ENCODE data around the gene TGFBR3. TPM values are rescaled to one million over a fixed set of nuclear protein-coding genes. Genes with fewer than 3 reads are reported as not detected.

The TGFBR3 gene
- total RNA-seq, 1 donor from 2014 or later = 8.9 TPM

DNA sequence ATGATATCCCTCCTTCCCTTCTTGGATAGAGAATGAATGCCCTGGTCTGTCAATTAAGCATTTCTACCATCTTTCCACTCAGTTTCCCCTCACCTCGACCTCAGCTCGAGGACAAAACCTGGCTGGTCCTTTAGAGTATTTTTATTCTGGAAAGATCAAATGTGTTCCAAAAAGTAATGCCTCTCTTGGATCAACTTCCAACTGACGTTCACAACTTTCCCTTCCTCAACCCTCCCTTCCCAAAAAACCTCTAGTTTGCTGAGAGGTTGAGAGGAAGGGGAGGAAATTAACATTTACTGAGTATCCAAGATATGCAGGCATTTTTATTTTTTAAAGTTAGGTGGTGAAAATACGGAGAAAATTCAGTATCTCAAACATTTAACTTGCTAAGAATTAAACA, 182.9 kb downstream of the TGFBR3 start:
- no peaks in the 10 kb centered on the region for H3K9me3 Mint-ChIP-seq
- intact Hi-C loops (cut with micrococcal nuclease) = no loop called here
- H3K4me3 Mint-ChIP-seq = no peak overlapping the region
- no peak for DNase-seq (ENCODE audit: low spot score)
- peaks cover 41% of the 10 kb centered on the region for H3K36me3 Mint-ChIP-seq (ENCODE audit: low read depth)
- no peak overlapping the region for H3K27ac Mint-ChIP-seq
- peaks cover 1% of the 10 kb centered on the region for H3K27me3 Mint-ChIP-seq (ENCODE audit: insufficient read depth)
- H3K4me1 Mint-ChIP-seq (ENCODE audit: low read depth) = peaks cover 34% of the 10 kb centered on the region

DNA sequence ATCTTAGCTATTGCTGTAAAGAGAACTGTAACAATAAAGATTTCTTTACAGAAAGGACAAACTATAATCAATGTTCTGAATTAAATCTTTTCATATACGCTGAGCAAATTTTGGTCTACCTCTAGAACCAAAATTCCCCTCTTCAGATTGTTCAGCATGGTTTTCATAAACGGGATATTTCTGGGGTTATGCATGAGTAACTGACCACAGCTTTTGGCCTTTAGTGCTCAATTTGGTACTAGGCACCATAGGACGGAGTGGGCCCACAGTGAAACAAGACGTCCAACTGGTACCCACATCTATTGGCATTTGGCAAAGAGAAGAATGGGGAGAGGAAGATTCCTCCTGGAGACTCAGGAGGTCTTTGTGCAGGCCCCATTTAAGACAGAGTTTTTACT, 184.5 kb downstream of the TGFBR3 start:
- Mint-ChIP-seq H3K27ac (no peak overlapping the region), H3K4me3 (no peak overlapping the region), H3K9me3 (no peaks in the 10 kb centered on the region), H3K27me3 (ENCODE audit: insufficient read depth) (peaks cover 1% of the 10 kb centered on the region), H3K36me3 (ENCODE audit: low read depth) (peaks cover 36% of the 10 kb centered on the region), H3K4me1 (ENCODE audit: low read depth) (peaks cover 34% of the 10 kb centered on the region)
- DNase-seq (ENCODE audit: low spot score) = no peak
- intact Hi-C loops (cut with micrococcal nuclease) = no loop called here

DNA sequence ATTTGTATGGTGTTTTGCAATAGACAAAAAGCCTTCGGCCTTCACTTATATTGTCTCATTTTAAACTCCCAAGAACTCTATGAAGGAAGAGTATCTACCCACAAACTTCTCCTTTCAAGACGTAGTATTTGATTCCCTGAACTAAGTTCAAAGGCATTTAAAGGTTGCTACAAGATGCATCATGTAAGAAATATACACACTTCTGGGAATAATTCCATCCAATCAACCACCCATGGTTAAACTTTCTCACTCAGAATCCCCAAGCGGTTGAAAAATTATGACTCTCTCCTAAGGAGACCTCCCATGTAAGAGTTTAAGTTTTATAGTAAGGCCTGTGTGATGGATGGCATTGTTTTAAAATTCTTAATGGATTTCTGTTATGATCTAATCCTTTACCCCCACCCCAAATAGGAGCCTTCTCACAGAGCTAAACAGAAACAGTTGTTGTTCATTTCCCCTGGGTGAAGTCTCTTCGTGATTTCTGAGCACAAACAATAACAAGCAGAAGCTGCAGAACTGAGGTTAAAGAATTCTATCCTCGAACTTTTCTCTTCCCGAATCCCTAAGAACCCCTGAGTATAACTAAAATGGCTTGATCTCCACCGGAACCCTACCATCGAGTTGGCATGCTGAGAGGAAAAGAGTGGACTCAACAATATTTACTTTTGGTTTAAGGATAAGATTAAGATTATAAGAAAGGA, 185.0 kb downstream of the TGFBR3 start:
- no peak for DNase-seq (ENCODE audit: low spot score)
- no peak overlapping the region for H3K4me3 Mint-ChIP-seq
- peaks cover 39% of the 10 kb centered on the region for H3K4me1 Mint-ChIP-seq (ENCODE audit: low read depth)
- no peak overlapping the region for H3K27ac Mint-ChIP-seq
- intact Hi-C loops (cut with micrococcal nuclease) = no loop called here
- peaks cover 1% of the 10 kb centered on the region for H3K27me3 Mint-ChIP-seq (ENCODE audit: insufficient read depth)
- no peaks in the 10 kb centered on the region for H3K9me3 Mint-ChIP-seq
- H3K36me3 Mint-ChIP-seq (ENCODE audit: low read depth) = peaks cover 41% of the 10 kb centered on the region

DNA sequence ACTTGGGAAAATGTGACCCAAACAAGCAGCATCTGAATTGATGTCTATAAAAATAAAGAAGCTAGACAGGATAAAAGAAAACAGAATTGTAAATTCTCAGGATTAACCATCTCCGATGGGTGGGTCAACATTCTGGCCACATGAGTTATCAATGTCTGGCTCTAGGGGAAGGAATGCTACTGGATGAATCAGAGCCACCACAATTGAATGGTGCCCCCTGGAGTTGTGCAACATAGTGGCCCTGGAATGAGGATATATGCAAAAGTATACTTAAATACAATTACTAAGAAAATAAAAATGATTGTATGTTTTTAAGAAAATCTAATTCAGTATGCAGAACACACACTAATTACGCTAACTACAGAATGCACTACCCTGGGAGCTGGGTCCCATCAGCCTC, 185.6 kb downstream of the TGFBR3 start:
- Mint-ChIP-seq H3K27me3 (ENCODE audit: insufficient read depth) (peaks cover 1% of the 10 kb centered on the region), H3K36me3 (ENCODE audit: low read depth) (peaks cover 45% of the 10 kb centered on the region), H3K9me3 (no peaks in the 10 kb centered on the region), H3K4me1 (ENCODE audit: low read depth) (peaks cover 41% of the 10 kb centered on the region), H3K4me3 (no peak overlapping the region), H3K27ac (no peak overlapping the region)
- intact Hi-C loops (cut with micrococcal nuclease) = no loop called here
- no peak for DNase-seq (ENCODE audit: low spot score)

DNA sequence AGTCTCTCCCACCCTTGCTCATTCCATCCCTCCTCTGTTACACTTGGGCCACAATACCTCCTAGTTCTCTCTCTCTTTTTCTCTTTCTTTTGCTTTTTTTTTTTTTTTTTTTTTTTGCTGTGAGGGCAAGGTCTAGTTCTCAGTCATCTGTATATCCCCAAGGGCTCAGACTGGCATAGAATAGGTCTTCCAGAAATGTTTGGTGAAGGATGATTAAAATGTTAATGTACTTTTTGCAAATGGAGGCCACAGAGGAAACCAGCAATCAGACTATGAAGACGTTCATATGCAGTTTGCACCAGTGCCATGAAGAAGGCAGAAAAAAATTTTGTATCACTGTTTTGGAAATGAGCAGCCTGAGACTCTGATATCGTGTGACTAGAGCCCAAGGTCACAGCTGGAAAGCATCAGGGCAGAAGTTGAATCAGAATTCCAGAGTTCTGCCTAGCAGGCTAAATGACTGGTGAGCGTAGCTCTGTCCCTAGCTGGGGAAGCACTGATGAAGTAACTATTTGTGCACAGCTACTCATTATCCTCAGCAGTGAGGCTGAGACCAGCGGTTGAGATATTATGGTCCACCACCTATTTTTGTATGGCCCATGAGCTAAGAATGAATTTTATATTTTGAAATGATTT, 186.5 kb downstream of the TGFBR3 start:
- H3K36me3 Mint-ChIP-seq (ENCODE audit: low read depth) = peaks cover 46% of the 10 kb centered on the region
- H3K27me3 Mint-ChIP-seq (ENCODE audit: insufficient read depth) = peaks cover 1% of the 10 kb centered on the region
- peaks cover 41% of the 10 kb centered on the region for H3K4me1 Mint-ChIP-seq (ENCODE audit: low read depth)
- H3K4me3 Mint-ChIP-seq = no peak overlapping the region
- DNase-seq (ENCODE audit: low spot score) = no peak
- no peaks in the 10 kb centered on the region for H3K9me3 Mint-ChIP-seq
- intact Hi-C loops (cut with micrococcal nuclease) = loop anchor here (5.0 kb wide), 1 partner anchor 177 kb away; no protein-coding TSS in a partner anchor
- H3K27ac Mint-ChIP-seq = peak overlapping the region; percentile 19

DNA sequence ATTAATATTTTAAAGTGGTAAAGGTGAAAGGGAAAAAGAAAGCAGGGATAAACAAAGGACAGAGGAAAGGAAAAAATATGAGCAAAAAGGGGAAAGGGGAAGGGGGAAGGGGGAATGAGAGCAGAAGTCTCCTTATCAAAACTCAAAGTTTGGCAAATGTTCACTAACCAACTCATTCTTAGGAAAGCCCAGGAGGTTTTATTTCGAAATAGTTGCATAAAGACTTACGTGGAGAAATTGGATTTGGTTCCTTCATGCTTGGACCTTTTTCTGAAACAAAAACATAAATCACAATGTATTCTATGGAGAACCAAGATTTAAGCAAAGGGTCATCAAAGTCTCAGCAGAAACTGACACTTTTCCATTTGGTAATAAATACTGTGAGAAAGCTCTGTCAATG, 188.1 kb downstream of the TGFBR3 start:
- H3K9me3 Mint-ChIP-seq = no peaks in the 10 kb centered on the region
- intact Hi-C loops (cut with micrococcal nuclease) = loop anchor here (1.0 to 5.0 kb wide), 8 partner anchors 15 to 179 kb away; no protein-coding TSS in a partner anchor
- peaks cover 1% of the 10 kb centered on the region for H3K27me3 Mint-ChIP-seq (ENCODE audit: insufficient read depth)
- H3K27ac Mint-ChIP-seq = peak overlapping the region; percentile 86
- no peak for DNase-seq (ENCODE audit: low spot score)
- peaks cover 41% of the 10 kb centered on the region for H3K36me3 Mint-ChIP-seq (ENCODE audit: low read depth)
- peak overlapping the region; percentile 72 for H3K4me3 Mint-ChIP-seq
- peaks cover 41% of the 10 kb centered on the region for H3K4me1 Mint-ChIP-seq (ENCODE audit: low read depth)

DNA sequence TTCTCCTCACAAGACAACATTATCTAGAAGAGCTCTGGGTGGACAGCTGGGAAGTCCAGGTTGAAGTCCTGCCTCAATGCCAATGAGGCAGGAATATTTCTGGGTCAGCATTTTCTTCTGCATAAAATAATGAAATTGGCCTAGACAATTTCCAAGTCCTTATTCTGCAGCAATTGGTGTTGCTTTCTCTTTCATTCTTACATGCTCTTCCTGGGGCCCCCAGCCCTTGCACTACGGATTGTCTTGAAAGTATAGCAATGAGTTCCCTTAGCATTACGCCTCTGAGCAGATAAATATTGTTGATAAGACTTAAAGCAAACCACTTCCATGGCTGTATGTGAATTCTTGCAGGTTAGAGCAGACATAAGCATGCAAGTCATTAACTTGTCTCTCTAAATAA, 188.5 kb downstream of the TGFBR3 start:
- H3K4me1 Mint-ChIP-seq (ENCODE audit: low read depth) = peaks cover 41% of the 10 kb centered on the region
- H3K4me3 Mint-ChIP-seq = peak overlapping the region; percentile 72
- H3K27me3 Mint-ChIP-seq (ENCODE audit: insufficient read depth) = peaks cover 1% of the 10 kb centered on the region
- H3K9me3 Mint-ChIP-seq = no peaks in the 10 kb centered on the region
- peak overlapping the region; percentile 86 for H3K27ac Mint-ChIP-seq
- DNase-seq (ENCODE audit: low spot score) = peak; percentile 69
- intact Hi-C loops (cut with micrococcal nuclease) = loop anchor here (1.0 to 5.0 kb wide), 8 partner anchors 16 to 180 kb away; no protein-coding TSS in a partner anchor
- H3K36me3 Mint-ChIP-seq (ENCODE audit: low read depth) = peaks cover 45% of the 10 kb centered on the region

DNA sequence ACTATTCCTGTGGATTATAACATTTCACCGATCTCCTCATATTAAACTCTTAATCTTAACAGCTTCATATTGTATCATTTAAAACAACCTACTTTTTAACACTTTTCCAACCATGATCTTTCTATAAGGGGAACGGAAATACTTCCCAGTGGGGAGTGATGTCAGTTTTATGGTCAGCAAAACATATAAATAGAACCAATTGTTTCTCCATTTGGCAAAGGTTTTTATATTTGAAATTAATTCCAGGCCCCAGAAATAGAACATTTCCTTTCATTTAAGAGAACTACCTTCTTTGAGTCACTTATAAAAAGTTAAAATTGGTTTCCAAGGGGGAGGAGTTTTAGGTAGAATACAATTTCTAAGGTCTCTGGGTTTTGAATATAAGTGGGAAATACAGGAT, 189.6 kb downstream of the TGFBR3 start:
- Mint-ChIP-seq H3K27me3 (ENCODE audit: insufficient read depth) (no peaks in the 10 kb centered on the region), H3K27ac (no peak overlapping the region), H3K36me3 (ENCODE audit: low read depth) (peaks cover 48% of the 10 kb centered on the region), H3K4me1 (ENCODE audit: low read depth) (peaks cover 41% of the 10 kb centered on the region), H3K9me3 (no peaks in the 10 kb centered on the region), H3K4me3 (peak overlapping the region; percentile 72)
- no peak for DNase-seq (ENCODE audit: low spot score)
- intact Hi-C loops (cut with micrococcal nuclease) = loop anchor here (2.0 to 5.0 kb wide), 2 partner anchors 140 to 174 kb away; no protein-coding TSS in a partner anchor

DNA sequence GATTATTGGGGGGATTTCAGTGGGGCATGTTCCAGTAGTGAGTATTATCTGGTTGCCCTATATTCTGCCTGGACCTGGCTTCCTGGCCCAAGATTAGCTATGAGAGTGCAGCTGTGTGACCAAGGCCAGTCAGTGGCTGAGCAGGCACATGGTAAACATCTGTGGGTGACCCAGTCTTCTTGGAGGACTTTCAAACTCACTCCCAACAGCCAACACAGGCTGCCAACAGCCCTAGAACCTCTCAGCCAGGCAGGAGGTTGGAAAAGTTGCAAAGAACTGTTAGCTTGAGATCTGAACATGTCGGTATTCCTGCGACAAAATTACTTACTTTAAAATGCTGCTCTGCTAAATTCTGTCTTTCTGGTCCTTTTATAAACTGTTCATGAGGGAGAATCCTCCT, 192.4 kb downstream of the TGFBR3 start:
- no peak for DNase-seq (ENCODE audit: low spot score)
- Mint-ChIP-seq H3K4me1 (ENCODE audit: low read depth) (peaks cover 35% of the 10 kb centered on the region), H3K4me3 (no peak overlapping the region), H3K27me3 (ENCODE audit: insufficient read depth) (peaks cover 3% of the 10 kb centered on the region), H3K27ac (no peak overlapping the region), H3K36me3 (ENCODE audit: low read depth) (peaks cover 51% of the 10 kb centered on the region), H3K9me3 (no peaks in the 10 kb centered on the region)
- intact Hi-C loops (cut with micrococcal nuclease) = no loop called here

DNA sequence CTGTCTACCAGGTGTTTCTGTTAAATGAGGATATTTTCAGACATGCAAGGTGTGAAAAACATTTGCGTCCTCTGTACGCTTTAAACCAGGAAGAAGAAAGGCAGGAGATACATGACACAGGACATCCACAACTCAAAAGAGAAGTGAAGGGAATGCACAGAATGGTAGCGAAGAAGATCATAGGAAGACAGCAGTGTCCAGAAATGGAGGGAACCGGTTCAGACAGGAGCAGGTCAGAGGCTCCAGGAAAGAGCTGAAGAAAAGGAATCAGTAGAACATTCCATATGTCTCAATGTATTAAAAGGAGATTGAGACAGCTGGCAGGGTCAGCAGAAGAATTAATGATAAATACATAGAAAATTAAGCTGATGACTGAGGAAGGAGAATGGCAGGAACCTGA, 194.4 kb downstream of the TGFBR3 start:
- peaks cover 59% of the 10 kb centered on the region for H3K36me3 Mint-ChIP-seq (ENCODE audit: low read depth)
- intact Hi-C loops (cut with micrococcal nuclease) = no loop called here
- DNase-seq (ENCODE audit: low spot score) = no peak
- H3K4me3 Mint-ChIP-seq = no peak overlapping the region
- H3K4me1 Mint-ChIP-seq (ENCODE audit: low read depth) = peaks cover 39% of the 10 kb centered on the region
- peaks cover 3% of the 10 kb centered on the region for H3K27me3 Mint-ChIP-seq (ENCODE audit: insufficient read depth)
- H3K9me3 Mint-ChIP-seq = no peaks in the 10 kb centered on the region
- no peak overlapping the region for H3K27ac Mint-ChIP-seq

DNA sequence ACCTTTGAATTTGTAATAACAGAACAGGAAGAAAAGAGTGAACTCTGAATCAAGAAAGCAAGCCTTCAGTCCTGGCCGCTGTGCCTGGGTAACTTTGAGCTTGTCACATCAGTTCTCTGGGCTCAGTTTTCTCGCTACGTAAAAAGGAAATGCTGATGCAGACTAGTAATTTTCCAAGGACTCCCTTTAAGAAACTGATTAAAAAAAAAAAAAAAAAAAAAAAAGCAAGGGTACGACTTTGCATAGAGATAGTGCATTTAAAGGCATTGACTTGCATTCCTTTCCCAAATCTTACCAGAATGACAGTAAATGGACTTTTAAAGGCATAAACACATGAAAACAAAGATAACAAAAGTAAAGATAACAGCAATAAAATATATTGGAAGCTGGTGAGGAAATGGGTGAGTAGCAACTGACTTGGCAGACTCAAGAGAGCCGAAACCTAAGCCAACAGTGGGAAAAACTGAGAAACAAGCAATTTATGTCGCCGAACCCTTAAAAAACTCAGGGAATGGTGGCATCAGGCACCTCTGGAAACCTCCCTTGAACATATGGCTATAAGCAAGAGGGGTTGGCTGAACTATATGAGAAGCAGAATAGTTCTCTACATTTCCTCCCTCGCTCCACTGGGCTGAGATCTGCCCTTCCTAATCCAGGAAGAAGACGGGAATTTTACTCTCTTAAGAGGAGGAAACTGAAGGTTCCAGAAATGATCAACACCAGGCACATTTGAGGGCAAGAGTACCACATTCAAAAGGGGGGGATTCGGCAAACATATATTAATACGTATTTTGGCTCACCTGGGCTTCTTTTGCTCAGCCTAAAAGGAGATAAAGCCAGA, 196.1 kb downstream of the TGFBR3 start:
- no peak overlapping the region for H3K27ac Mint-ChIP-seq
- intact Hi-C loops (cut with micrococcal nuclease) = no loop called here
- H3K9me3 Mint-ChIP-seq = no peaks in the 10 kb centered on the region
- H3K27me3 Mint-ChIP-seq (ENCODE audit: insufficient read depth) = peaks cover 3% of the 10 kb centered on the region
- H3K4me3 Mint-ChIP-seq = no peak overlapping the region
- no peak for DNase-seq (ENCODE audit: low spot score)
- peaks cover 54% of the 10 kb centered on the region for H3K36me3 Mint-ChIP-seq (ENCODE audit: low read depth)
- peaks cover 47% of the 10 kb centered on the region for H3K4me1 Mint-ChIP-seq (ENCODE audit: low read depth)

DNA sequence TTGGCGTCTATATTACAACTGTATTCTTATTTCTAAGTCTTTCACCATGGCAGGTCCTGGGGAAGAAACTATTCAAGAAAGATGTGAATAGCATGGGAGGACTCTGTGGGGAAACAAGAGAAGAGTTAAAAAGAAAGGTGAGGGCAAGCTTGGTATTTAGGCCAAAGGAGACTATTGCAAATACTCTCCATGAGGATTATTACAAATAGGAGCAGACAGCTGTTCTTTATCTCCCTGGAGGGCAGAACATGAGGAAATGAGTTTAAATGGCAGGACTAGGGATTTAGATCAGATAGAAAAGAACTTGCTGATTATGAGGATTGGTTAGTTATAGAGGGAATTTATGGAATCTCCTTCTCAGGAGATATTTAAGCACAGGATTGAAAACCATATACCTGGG, 198.5 kb downstream of the TGFBR3 start:
- peaks cover 49% of the 10 kb centered on the region for H3K36me3 Mint-ChIP-seq (ENCODE audit: low read depth)
- no peak overlapping the region for H3K4me3 Mint-ChIP-seq
- DNase-seq (ENCODE audit: low spot score) = no peak
- H3K27me3 Mint-ChIP-seq (ENCODE audit: insufficient read depth) = peaks cover 3% of the 10 kb centered on the region
- no peaks in the 10 kb centered on the region for H3K9me3 Mint-ChIP-seq
- H3K4me1 Mint-ChIP-seq (ENCODE audit: low read depth) = peaks cover 71% of the 10 kb centered on the region
- no peak overlapping the region for H3K27ac Mint-ChIP-seq
- intact Hi-C loops (cut with micrococcal nuclease) = no loop called here

DNA sequence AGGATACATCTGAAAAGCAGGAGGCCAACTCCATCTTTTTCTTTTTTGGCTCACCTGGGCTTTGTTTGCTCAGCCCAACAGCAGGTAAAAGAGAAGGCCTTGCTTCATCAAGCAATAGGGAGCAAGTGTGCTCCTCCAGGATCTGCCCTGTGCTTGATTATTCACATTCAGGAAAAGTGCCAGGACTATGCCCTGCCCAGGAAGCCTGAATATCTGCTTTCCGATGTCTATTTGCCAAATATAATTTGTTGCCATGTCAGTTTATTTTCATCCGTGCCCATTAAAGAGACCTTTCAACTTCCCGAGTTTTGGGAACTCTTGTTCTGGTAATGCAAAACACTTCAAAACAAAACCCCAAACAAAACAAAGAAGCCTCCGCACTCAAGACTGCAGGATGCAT, 200.0 kb downstream of the TGFBR3 start:
- H3K36me3 Mint-ChIP-seq (ENCODE audit: low read depth) = peaks cover 46% of the 10 kb centered on the region
- DNase-seq (ENCODE audit: low spot score) = no peak
- no peak overlapping the region for H3K27ac Mint-ChIP-seq
- peaks cover 71% of the 10 kb centered on the region for H3K4me1 Mint-ChIP-seq (ENCODE audit: low read depth)
- no peak overlapping the region for H3K4me3 Mint-ChIP-seq
- intact Hi-C loops (cut with micrococcal nuclease) = no loop called here
- H3K27me3 Mint-ChIP-seq (ENCODE audit: insufficient read depth) = peaks cover 3% of the 10 kb centered on the region
- no peaks in the 10 kb centered on the region for H3K9me3 Mint-ChIP-seq

All from activated T-helper 1 cell treated with anti-CD3 and anti-CD28 coated beads, Interleukin-12 subunit alpha, Interleukin-12 subunit beta, Interleukin-2, Interleukin-4 antibody, amounts not matched to agents 30 ng/mL and 10 ng/mL and 1 ng/mL, durations not matched to agents 14 hours and 24 hours and 36 hours (primary cell).